ENCODE measurements around the gene C21orf58. TPM values are rescaled to one million over a fixed set of nuclear protein-coding genes. Genes with fewer than 3 reads are reported as not detected.

C21orf58 gene
- total and polyA plus RNA-seq, 2 experiments from 2014 or later: 2.6 to 6.8 TPM

GRCh38 chr21:46264690-46265144 is 59.0 kb downstream of the C21orf58 start:
- Histone ChIP-seq H3K9me2 (replicated peaks; ENCODE audit: insufficient read depth) (no peaks in the 10 kb centered on the region), H3K4me3 (no peak overlapping the region), H3K27me3 (no peaks in the 10 kb centered on the region), H3K4me2 (no peak overlapping the region), H3K9me3 (ENCODE audit: low read depth) (no peaks in the 10 kb centered on the region), H3K27ac (no peak overlapping the region), H3K4me1 (ENCODE audit: insufficient read depth) (no peaks in the 10 kb centered on the region), H2AFZ (no peak overlapping the region), H4K20me1 (ENCODE audit: insufficient read depth, poor library complexity, severe bottlenecking) (no peaks in the 10 kb centered on the region), H3K79me2 (no peaks in the 10 kb centered on the region), H3K36me3 (replicated peaks; ENCODE audit: insufficient read depth, low read depth) (no peaks in the 10 kb centered on the region)
- no peak for DNase-seq (ENCODE audit: low spot score)
- WGBS (ENCODE audit: low lambda C conversion rate, missing lambda C conversion rate): 99% methylated on average over 13 of the region's 13 CpGs
- TF ChIP-seq EZH2 (IDR thresholded peaks at IDR 0.05; ENCODE audit: borderline replicate concordance) (no peak), EZH2phosphoT487 (IDR thresholded peaks at IDR 0.05; ENCODE audit: low read depth, severe bottlenecking, unreplicated experiment) (no peak)
- TF ChIP-seq, protein P1, sequence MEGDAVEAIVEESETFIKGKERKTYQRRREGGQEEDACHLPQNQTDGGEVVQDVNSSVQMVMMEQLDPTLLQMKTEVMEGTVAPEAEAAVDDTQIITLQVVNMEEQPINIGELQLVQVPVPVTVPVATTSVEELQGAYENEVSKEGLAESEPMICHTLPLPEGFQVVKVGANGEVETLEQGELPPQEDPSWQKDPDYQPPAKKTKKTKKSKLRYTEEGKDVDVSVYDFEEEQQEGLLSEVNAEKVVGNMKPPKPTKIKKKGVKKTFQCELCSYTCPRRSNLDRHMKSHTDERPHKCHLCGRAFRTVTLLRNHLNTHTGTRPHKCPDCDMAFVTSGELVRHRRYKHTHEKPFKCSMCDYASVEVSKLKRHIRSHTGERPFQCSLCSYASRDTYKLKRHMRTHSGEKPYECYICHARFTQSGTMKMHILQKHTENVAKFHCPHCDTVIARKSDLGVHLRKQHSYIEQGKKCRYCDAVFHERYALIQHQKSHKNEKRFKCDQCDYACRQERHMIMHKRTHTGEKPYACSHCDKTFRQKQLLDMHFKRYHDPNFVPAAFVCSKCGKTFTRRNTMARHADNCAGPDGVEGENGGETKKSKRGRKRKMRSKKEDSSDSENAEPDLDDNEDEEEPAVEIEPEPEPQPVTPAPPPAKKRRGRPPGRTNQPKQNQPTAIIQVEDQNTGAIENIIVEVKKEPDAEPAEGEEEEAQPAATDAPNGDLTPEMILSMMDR (IDR thresholded peaks at IDR 0.05; ENCODE audit: poor library complexity): no peak

GRCh38 chr21:46264046-46264689 is 59.5 kb downstream of the C21orf58 start:
- Histone ChIP-seq H3K4me2 (no peak overlapping the region), H3K27ac (no peak overlapping the region), H3K36me3 (replicated peaks; ENCODE audit: insufficient read depth, low read depth) (no peaks in the 10 kb centered on the region), H3K4me1 (ENCODE audit: insufficient read depth) (no peaks in the 10 kb centered on the region), H2AFZ (no peak overlapping the region), H3K79me2 (no peaks in the 10 kb centered on the region), H3K4me3 (no peak overlapping the region), H3K27me3 (no peaks in the 10 kb centered on the region), H3K9me3 (ENCODE audit: low read depth) (no peaks in the 10 kb centered on the region), H4K20me1 (ENCODE audit: insufficient read depth, poor library complexity, severe bottlenecking) (no peaks in the 10 kb centered on the region), H3K9me2 (replicated peaks; ENCODE audit: insufficient read depth) (no peaks in the 10 kb centered on the region)
- 94% methylated on average over 22 of the region's 22 CpGs for WGBS (ENCODE audit: low lambda C conversion rate, missing lambda C conversion rate)
- TF ChIP-seq EZH2 (IDR thresholded peaks at IDR 0.05; ENCODE audit: borderline replicate concordance) (no peak), EZH2phosphoT487 (IDR thresholded peaks at IDR 0.05; ENCODE audit: low read depth, severe bottlenecking, unreplicated experiment) (no peak)
- TF ChIP-seq, protein P1 (IDR thresholded peaks at IDR 0.05; ENCODE audit: poor library complexity): no peak
- DNase-seq (ENCODE audit: low spot score): no peak

DNA sequence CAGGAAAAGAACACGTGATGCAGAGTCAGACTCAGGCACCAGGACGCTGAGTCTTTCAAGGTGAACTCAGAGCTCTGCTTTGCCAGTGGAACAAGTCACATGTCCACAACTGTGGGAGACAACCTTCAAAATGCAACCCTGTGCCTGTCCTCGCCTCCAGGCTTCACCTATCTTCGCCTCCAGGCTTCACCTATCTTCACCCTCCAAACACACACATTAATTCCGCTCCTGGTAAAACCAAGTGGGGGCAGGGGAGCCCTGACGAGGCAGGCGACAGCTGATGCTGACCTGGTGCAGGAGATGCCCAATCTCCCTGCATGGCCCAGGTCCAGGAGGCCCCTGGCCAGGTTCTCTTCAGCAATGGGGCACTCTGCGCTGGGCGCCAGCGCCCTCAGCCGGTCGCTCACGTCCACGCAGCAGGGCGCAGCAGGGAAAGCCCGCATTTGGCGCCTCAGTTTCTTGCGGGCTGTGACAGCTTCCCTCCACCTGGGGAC is 67.1 kb downstream of the C21orf58 start:
- Histone ChIP-seq H3K36me3 (replicated peaks; ENCODE audit: insufficient read depth, low read depth) (no peaks in the 10 kb centered on the region), H3K4me3 (no peak overlapping the region), H4K20me1 (ENCODE audit: insufficient read depth, poor library complexity, severe bottlenecking) (no peaks in the 10 kb centered on the region), H3K9me3 (ENCODE audit: low read depth) (no peaks in the 10 kb centered on the region), H3K27ac (no peak overlapping the region), H3K4me1 (ENCODE audit: insufficient read depth) (no peaks in the 10 kb centered on the region), H2AFZ (no peak overlapping the region), H3K79me2 (no peaks in the 10 kb centered on the region), H3K9me2 (replicated peaks; ENCODE audit: insufficient read depth) (no peaks in the 10 kb centered on the region), H3K4me2 (no peak overlapping the region), H3K27me3 (no peaks in the 10 kb centered on the region)
- 97% methylated on average over 18 of the region's 18 CpGs for WGBS (ENCODE audit: low lambda C conversion rate, missing lambda C conversion rate)
- no peak for DNase-seq (ENCODE audit: low spot score)
- TF ChIP-seq EZH2phosphoT487 (IDR thresholded peaks at IDR 0.05; ENCODE audit: low read depth, severe bottlenecking, unreplicated experiment) (no peak), EZH2 (IDR thresholded peaks at IDR 0.05; ENCODE audit: borderline replicate concordance) (no peak)
- TF ChIP-seq, protein P1 (IDR thresholded peaks at IDR 0.05; ENCODE audit: poor library complexity): no peak
